GM21786 (cell line): ENCODE measurements around the gene EMX2.
"Not testable (repeated sequence)": the region's sequence is repeated elsewhere in the genome, so short reads cannot be mapped to it uniquely, and the experiment has no call there.

Source experiments
- ATAC-seq: cut with Tn5 transposase; IDR thresholded peaks from one replicate; pipeline ENCODE4 v1.9.1; 2021; ENCODE audit not compliant: unreplicated experiment

EMX2 gene

GRCh38 chr10:117542706-117543224, at the start of gene EMX2:
Gene EMX2, plus strand, starts transcription at chr10:117542746. Its CDS starts 522 bp downstream, at chr10:117543268.
- no peak for ATAC-seq

GRCh38 chr10:117496031-117496430, 46.5 kb upstream of the EMX2 start:
- ATAC-seq, result no peak

DNA sequence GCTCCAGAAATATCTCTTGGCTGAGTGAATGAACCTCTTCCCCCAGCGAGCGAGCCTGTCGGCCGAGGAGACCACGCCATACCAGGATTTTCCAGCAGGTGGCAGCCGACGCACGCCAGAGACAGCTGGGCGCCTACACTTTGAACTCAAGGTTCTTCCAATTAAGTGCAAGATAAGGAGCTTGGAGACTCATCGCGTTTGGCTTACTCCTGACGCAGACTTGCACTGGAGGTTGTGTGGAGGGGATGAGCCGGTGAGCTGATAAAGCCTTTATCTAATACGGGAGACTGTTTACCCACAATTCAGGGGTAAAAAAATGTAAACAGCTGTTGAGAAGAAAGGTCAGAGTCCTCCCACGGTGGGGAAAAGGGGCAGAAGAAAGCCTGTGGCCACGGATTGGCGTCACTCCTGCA, 45.9 kb upstream of the EMX2 start:
- peak; percentile 78 for ATAC-seq

GRCh38 chr10:117497736-117498135, 44.8 kb upstream of the EMX2 start:
- no peak for ATAC-seq

DNA sequence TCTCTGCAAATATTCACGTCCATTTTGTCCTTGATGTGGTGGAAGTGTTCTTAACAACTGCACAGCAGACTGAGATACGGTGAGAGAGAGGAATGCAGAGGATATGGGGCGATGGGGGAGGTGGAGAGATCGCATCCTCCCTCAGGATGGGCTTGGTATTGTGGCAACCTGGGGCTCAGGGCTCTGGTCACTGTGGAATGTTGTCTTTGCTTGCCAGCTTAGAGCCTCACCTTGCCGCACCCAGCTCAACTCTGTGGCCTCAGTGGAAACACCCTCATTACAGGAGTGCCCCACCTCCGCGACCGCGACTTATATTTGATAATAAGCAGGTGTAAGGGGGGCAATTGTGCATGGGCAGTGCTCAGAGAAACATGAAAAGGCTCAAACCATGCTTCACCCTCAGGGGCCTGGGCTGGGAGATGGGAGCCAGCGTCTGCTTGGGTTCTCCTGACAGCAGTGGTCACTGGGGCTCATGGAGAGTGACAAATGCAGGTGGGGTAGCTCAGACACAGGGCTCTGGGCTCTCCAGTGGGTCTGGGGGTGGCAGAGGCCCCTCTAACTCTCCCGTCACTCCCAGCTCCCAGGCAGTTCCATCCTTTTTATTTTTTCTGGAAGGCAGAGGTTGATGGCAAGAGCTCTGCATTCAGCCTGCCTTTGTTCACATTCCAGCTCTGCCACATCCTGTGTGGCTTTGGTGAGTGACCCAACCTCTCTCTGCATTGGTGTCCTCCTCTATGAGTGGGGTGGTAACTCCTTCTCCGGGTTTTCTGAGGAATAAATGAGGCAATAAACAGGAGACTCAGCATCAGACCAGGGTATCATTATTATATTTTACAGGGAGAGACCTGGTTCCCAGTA, 43.1 kb upstream of the EMX2 start:
- no peak for ATAC-seq

DNA sequence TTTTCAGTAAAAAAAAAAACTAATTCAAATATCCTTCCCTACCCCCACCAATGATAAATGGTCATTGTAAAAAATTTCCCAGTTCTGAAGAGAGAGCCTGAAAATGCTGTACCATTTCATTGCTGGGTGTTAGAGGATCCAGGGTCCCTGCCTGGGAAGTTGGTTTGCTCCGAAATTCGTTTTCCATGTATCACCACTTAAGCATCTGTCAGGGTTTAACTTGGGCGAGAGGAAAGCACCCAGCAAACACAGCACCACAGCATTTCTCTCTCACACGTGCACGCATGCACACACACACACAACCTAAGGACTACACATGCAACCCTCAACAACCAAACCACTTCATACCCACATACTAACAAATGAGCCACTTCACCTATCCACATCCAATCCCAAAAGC, 42.1 kb upstream of the EMX2 start:
- no peak for ATAC-seq

GRCh38 chr10:117501460-117502035, 41.0 kb upstream of the EMX2 start:
- ATAC-seq, result no peak

DNA sequence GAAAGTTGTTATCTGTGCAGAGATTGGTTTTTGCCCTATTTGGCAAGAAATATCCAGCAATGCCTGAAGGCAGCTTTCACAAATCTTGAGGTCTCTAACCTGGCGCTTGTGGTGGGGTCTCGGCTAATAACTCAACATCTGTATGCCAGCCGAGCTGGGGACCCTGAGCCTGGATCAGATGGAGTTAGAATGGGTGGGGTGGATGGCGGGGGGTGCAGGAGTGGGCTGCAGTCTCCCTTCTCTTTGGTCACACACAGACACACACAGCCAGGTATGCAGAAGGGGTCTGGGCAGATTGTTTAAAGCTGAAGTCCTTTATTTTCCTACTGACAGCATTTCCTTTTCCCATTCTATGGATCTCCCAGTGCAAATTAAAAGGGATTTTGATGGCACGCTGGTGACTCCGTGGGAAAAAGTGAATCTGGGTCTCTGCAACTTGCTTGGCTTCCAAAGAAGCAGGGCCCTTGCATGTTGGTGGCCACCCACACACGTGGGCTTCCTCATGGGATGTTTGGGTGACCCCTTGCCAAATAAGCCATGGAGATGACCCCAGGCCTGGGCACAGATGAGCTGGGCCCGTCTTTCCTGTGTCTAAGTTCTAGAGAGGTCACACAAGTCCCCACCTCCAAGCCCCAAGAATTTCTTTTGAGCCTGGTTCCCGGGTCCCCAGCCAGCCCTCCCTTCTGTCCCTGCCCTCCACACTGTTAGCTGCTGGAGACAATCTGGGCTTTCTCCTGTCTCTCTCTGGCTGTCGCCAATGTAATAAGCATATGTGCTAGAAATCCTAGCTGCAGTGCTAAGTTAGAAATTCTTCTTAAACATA, 39.9 kb upstream of the EMX2 start:
- ATAC-seq, result peak; percentile 15

DNA sequence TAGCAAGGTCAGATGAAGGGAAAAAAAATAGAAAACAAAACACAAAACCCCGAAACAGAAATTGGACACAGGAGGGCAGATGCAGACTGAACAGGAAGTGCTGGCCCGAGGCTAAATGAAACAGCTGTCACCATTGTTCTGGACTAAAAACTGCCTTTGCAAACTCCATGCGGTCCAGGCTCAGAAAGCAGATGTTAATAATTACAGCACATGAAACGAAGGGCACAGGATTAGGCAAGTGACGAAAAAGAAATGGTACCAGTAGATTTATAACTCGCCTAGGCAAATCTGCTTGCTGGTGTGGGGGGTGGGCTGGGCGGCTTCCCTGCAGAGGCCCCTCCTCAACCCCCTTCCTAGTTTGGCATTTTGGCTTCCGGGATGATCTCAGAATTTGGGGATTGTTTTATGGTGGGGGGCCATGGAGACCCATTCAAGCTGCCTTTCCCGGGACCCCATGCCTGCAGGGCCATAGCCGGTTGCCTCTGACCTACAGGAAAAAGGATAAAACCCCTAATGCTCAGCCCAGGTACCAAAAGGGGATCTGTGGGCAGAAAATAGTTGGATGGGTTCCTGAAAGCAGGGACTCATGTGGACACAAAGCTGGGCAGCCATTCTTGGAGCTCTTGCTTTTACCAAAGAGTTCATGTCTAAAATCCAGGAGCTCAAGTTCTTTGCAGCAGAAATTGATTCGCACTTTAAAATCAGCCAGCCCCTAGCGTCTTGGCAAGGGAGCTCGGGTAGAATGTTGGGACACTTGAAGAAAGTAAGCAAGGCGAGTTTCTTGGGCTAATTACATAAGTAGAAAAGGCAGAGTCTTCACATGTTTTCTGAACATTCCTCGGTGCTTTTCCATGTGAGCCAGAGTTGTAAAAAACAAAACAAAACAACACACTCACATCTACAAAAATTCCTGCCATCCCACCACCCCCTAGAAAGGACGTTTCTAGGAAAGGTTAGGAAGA, 39.0 kb upstream of the EMX2 start:
- peak; percentile 93 for ATAC-seq

DNA sequence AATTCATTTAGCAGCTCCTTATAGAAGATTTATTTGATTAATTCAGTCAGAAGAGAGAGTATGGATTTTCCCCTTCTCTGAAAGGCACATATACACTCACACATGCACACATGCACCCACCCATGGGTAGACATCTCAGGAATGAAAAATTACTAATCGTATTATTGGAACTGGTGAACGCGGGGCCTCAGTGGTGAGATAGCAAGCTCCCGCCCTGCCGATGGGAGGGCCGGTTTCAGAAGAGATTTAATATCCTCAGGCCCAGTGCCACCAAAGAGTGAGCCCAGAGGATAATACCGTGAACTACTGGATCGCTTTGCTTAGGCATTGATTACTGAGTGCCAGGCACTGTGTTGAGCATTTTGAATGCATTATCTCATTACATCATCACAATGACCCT, 38.0 kb upstream of the EMX2 start:
- ATAC-seq, result no peak

DNA sequence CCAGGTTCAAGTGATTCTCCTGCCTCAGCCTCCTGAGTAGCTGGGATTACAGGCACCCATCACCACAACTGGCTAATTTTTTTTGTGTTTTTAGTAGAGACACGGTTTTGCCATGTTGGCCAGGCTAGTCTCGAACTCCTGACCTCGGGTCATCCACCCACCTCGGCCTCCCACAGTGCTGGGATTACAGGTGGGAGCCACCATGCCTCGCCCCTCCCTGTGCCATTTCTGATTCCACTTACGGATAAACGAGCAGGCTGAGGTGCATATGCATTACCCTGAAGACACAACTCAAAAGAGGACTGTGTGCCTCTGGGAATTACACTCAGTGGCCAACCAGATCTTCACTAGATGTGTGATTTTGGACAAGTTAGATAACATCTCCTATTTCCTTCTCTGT, 35.5 kb upstream of the EMX2 start:
- not testable (repeated sequence) for ATAC-seq

DNA sequence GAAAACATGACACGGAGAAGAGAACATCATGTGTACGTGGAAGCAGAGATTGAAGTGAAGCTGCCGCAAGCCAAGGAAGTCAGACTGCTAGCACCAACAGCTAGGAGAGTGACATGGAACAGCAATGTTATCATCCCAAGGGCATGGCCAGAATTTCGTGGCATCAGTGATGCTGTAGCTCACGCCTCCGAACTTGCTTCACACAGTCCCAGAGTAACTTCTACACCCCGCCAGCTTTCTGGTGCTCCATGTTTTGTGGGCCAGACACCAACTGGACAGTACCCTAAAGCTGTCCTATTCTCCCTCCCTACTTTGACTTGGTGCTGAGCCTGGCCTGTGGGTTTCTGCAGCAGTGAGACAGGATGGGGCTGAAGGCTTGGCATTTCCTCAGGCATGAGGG, 33.0 kb upstream of the EMX2 start:
- no peak for ATAC-seq

DNA sequence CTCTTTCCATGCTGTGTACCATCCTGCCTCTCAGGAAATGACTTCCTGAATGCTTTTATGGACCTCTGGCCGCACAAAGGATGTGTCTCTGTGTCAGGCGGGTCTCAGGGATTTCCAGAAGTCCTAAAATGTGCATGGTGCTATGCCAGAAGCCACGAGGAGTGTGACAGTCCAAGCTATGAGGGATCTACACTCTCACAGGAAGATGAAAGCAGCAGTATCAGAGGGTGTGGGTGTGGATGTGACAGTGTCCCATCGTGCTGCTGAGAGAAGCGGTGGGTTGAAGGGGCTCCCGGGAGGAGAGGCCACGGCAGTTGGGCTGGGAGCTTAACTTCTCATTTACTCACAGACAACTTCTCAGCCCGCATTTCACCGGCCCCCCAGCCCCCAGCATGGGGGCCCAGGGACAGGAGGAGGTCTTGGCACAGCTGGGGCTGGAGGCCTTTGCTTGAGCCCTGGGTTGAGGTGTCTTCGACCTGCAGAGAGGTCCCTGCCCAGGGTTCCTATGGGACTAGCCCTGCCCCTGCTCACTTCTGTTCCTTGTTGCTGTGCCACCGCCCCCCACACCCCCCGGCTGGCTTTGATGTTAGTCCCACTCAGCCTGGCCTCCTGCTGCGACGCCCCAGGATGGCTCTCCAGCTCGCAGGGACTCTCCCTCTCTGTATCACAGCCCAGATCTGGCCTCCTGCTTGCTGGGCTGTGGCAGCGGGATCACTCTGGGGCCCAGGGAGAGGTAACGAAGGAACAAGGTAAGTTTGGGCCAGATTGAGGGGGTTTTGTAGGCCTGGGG, 30.8 kb upstream of the EMX2 start:
- no peak for ATAC-seq

DNA sequence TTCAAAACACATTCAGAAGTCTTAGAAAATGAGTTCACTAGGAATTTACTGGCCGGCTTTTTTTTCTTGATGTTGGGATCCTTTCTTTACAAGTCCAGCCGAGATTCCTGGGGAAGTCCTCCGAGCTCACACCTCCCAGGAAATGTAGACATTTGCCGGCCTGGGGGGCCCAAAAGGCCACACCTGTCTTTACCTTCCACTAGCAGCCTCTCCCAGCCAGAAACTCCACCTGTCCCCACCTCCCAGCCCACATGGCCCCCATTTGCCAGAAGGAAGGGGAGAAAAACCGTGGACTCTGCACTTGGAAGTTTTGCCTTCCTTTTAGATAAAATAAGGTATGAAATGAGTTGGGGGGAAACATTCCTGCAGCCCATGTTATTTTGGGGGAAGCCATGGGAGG, 27.6 kb upstream of the EMX2 start:
- no peak for ATAC-seq

- ATAC-seq, result no peak
Observed at GRCh38 chr10:117516681-117517080, 25.9 kb upstream of the EMX2 start.

DNA sequence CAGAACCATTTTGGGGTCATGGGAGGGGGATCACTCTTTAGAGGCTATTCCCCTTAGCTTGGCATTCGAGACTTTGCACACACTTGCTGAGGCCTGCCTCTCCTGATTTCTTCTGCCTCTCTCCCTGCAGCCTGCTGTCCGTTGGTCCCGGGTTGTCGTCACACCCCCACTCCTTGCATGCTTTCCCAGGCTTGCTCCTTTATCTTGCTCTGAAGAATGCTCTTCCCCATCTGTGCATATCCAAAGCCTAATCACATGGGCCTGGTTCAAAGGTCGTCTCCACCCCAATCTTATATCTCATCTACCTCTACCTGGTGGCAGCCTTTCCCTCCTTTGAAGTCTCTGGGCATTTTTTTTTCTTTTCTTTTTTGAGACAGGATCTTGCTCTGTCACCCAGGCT, 24.3 kb upstream of the EMX2 start:
- no peak for ATAC-seq

DNA sequence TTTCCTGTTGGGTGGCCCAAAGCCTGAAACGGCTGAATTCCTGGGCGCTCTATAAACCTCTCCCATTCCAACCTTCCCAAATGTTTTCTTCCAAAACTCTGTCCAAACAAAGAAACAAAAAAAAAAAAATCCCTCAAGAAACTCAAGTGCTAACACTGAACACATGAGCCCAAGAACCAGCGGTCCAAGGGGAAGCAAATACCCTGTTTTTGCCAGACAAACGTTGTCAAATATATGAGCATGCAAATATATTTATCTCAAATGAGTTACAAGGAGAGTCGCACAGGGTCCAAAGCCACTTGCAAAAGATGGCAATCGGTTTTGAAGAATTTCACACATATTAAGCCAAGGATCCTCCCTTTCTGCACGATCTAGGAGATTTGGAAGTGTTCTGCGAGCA, 23.3 kb upstream of the EMX2 start:
- no peak for ATAC-seq

DNA sequence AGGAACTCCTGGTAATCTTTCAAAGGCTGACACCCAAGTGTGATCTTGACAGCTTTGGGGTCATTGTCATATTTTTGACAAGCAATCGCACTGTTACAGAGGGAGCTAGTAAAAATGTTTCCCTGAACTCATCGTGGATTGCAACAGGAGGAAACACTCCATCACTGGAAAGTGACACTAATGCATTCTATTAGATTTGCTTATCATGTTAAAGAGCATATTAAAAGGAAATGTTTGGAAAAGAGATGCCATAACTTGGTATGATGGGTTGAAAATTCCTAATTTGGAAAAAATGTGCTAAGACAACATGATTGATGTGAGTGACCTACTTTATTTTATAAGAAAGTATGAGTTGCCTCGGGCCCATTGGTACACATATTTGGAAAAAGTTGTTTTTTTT, 22.7 kb upstream of the EMX2 start:
- no peak for ATAC-seq

DNA sequence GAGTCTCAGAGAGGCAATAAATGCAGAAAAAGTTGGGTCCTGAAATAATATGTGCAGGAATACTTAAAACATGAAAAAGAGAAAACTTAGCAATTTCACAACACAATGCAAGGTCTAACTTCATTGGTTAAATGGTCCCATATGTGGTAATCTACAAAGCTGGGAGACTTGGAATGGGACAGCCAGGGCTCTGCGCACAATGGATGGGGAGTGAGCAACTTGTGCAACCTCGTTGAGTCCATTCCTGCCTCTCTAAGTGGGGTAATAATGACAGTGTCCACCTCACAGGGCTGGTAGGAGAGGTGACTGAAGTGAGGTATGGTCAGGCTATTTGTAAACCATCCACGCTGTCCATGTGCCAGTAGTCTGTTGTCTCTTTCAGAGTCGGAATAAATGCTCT, 11.8 kb upstream of the EMX2 start:
- no peak for ATAC-seq
